ENCODE measurements around the gene TSPAN5. TPM values are rescaled to one million over a fixed set of nuclear protein-coding genes. Genes with fewer than 3 reads are reported as not detected.

The TSPAN5 gene
- total and polyA plus RNA-seq, 9 of the 15 experiments (the other 6 are each of a cell fraction or from before 2014, with no cell fraction given), result 0.58 to 6.6 (median 0.73) TPM

- H3K9ac ChIP-seq (ENCODE audit: insufficient read depth in 1 of 2, low read depth in 2 of 2, low read length in 2 of 2), result no peak overlapping the region
- no peak overlapping the region for H3K27ac ChIP-seq (ENCODE audit: extremely low read depth, low read depth, low read length)
- no peak overlapping the region for H3K4me3 ChIP-seq
- H3K27me3 ChIP-seq (ENCODE audit: control insufficient read depth in 2 of 2, insufficient read depth in 2 of 2, low read length in 2 of 2), result peaks cover 0 to 7% of the 10 kb centered on the region in 2 experiments; a peak in 2 of 5 replicates
- no peaks in the 10 kb centered on the region for H3K9me3 ChIP-seq (replicated peaks; ENCODE audit: control insufficient read depth, insufficient read depth, low read depth, low read length)
- H3K9me1 ChIP-seq (ENCODE audit: control insufficient read depth, insufficient read depth, low read length), result no peaks in the 10 kb centered on the region
- no peak overlapping the region for H2AFZ ChIP-seq (ENCODE audit: low read depth, low read length)
- BruUV-seq (replicated peaks), result no TSS peak
- TF ChIP-seq GTF3C2 (IDR thresholded peaks at IDR 0.05; ENCODE audit: borderline replicate concordance, extremely low read depth, insufficient read length), result no peak
- no peak for TF ChIP-seq EWSR1 (IDR thresholded peaks at IDR 0.05; ENCODE audit: borderline replicate concordance, low read depth, partially characterized antibody)
- no peak for TF ChIP-seq ZNF277 (CRISPR knock-in tag; IDR thresholded peaks at IDR 0.05; ENCODE audit: borderline replicate concordance)
- no peak for TF ChIP-seq CBX1 (IDR thresholded peaks at IDR 0.05; ENCODE audit: low read depth)
- no peak for TF ChIP-seq CLOCK (CRISPR knock-in tag; IDR thresholded peaks at IDR 0.05; ENCODE audit: borderline replicate concordance)
- TF ChIP-seq TRIM25 (IDR thresholded peaks at IDR 0.05; ENCODE audit: borderline replicate concordance), result no peak
- no peak for TF ChIP-seq ZNF282 (CRISPR knock-in tag; IDR thresholded peaks at IDR 0.05)
- TF ChIP-seq CHCHD3 (CRISPR knock-in tag; IDR thresholded peaks at IDR 0.05), result no peak
- TF ChIP-seq ZNF311 (CRISPR knock-in tag; IDR thresholded peaks at IDR 0.05), result no peak
- in situ Hi-C loops (cut with MboI) (no loop called here), intact Hi-C loops (cut with micrococcal nuclease) (no loop called here)
- 8% methylated on average over 3 of the region's 3 CpGs for WGBS (ENCODE audit: insufficient coverage, low coverage, missing lambda C conversion rate)
- no peaks in the 10 kb centered on the region for H4K20me1 ChIP-seq (replicated peaks; ENCODE audit: control insufficient read depth, insufficient read depth, low read length)
- ATAC-seq (no peak), FAIRE-seq (no peak), DNase-seq (ENCODE audit: extremely low read depth in 1 of 4, low spot score in 3 of 4) (no peak)
- H3K4me2 ChIP-seq (ENCODE audit: insufficient read depth, low read length), result no peak overlapping the region
- no peaks in the 10 kb centered on the region for H3K4me1 ChIP-seq (replicated peaks in 1 of 2; ENCODE audit: control insufficient read depth in 2 of 2, insufficient read depth in 2 of 2, low read length in 2 of 2)
- no peaks in the 10 kb centered on the region for H3K79me2 ChIP-seq (ENCODE audit: control insufficient read depth, insufficient read depth, low read length)
- CTCF ChIA-PET (ENCODE audit: low intra/inter-chr PET ratio), result no interaction called here
- no peaks in the 10 kb centered on the region for H3K36me3 ChIP-seq (ENCODE audit: control insufficient read depth, insufficient read depth, low read length)
- POLR2A ChIA-PET, result no interaction called here
Observed at GRCh38 chr4:98530572-98530971, 127.8 kb downstream of the TSPAN5 start.

All from K562 (cell line).